Loucy (cell line): ENCODE measurements around the gene PALLD.

ENCODE experiments used
- EZH2phosphoT487 ChIP-seq: fragments of 200-600 bp; IDR thresholded peaks from 2 replicates; pipeline ENCODE4 v1.6.1; 2018; ENCODE audit warnings: antibody characterized with exemption, mild to moderate bottlenecking, moderate library complexity, borderline replicate concordance
- TF ChIP-seq, protein P1 (sequence below): fragments of 200-600 bp; sonication (generic); conservative IDR thresholded peaks from 2 replicates; pipeline ENCODE4 v1.5.1; 2014; ENCODE audit warnings: mild to moderate bottlenecking, antibody characterized with exemption, low read length

DNA sequence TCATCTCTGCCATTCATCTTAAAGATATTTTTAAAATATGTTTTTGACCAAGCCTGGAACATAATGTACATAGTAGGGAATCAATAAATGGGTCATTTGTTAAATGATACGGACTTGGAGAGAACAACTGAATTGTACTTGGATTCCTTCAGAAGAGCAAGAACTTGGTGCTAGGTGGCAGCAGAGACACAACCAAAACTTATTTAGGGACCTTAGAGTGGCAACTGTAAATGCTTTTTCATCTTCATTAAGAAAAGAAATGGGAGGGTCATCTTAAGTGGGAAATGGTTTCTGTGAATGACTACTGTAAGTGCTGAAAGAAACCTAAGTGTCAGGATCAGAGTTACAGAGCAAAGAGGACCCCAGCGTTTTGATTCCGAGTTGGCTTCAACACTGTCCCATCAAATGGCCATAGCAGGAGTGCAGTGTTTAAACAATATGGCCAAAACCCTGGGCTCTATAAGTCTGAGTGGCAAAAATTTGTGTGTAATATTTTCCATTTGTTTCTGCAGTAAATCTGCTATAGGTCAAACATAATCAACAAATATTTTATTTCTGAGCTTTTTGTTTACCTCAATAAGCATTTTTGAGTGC is 213.6 kb downstream of the PALLD start:
- TF ChIP-seq, protein P1, sequence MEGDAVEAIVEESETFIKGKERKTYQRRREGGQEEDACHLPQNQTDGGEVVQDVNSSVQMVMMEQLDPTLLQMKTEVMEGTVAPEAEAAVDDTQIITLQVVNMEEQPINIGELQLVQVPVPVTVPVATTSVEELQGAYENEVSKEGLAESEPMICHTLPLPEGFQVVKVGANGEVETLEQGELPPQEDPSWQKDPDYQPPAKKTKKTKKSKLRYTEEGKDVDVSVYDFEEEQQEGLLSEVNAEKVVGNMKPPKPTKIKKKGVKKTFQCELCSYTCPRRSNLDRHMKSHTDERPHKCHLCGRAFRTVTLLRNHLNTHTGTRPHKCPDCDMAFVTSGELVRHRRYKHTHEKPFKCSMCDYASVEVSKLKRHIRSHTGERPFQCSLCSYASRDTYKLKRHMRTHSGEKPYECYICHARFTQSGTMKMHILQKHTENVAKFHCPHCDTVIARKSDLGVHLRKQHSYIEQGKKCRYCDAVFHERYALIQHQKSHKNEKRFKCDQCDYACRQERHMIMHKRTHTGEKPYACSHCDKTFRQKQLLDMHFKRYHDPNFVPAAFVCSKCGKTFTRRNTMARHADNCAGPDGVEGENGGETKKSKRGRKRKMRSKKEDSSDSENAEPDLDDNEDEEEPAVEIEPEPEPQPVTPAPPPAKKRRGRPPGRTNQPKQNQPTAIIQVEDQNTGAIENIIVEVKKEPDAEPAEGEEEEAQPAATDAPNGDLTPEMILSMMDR = peak; percentile 82
- no peak for TF ChIP-seq EZH2phosphoT487
